Prostate gland (tissue), 2 donors: Measurements from ENCODE around the gene TMEM40.

ENCODE experiments used
- POLR2A ChIP-seq: fragments of 450-650 bp; IDR thresholded peaks from one replicate; pipeline ENCODE4 v1.6.1; 2016; ENCODE audit warnings: antibody characterized with exemption, mild to moderate bottlenecking
- POLR2AphosphoS5 ChIP-seq: sonication (generic); formaldehyde crosslinking; IDR thresholded peaks from one replicate; pipeline ENCODE4 v1.6.1; 2017; ENCODE audit warnings: antibody characterized with exemption
- TF ChIP-seq, protein P1 (sequence below), 4 experiments: fragments of 200-600 bp in 2 of 4; fragments of 450-650 bp in 2 of 4; sonication (generic) in 2 of 4; IDR thresholded peaks; 1 replicate in 3 of 4; 2 replicates in 1 of 4; pipeline ENCODE4 v1.5.1; 2016 to 2019; ENCODE audit warnings: antibody characterized with exemption in 4 of 4, mild to moderate bottlenecking in 2 of 4, moderate library complexity in 2 of 4

DNA sequence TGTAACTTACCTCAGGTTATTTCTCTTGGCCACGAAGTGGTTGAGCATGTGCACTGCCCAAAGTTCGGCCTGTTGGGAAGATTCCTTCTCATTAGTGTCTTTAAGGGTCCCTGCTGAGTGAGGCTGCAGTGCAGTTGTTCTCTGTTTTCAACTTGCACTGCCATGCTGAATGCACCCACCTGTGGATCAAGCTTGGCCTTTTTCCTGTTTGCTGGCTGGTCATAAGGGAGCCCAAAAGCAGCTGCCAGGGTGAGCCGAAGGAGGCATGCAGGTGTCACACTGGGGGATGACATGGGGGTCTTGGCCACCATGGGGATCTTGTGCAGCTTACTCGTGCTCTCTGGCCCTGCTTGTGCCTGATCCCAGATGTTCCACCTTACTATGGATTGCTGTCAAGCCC is 49.0 kb downstream of the TMEM40 start:
- TF ChIP-seq, protein P1, sequence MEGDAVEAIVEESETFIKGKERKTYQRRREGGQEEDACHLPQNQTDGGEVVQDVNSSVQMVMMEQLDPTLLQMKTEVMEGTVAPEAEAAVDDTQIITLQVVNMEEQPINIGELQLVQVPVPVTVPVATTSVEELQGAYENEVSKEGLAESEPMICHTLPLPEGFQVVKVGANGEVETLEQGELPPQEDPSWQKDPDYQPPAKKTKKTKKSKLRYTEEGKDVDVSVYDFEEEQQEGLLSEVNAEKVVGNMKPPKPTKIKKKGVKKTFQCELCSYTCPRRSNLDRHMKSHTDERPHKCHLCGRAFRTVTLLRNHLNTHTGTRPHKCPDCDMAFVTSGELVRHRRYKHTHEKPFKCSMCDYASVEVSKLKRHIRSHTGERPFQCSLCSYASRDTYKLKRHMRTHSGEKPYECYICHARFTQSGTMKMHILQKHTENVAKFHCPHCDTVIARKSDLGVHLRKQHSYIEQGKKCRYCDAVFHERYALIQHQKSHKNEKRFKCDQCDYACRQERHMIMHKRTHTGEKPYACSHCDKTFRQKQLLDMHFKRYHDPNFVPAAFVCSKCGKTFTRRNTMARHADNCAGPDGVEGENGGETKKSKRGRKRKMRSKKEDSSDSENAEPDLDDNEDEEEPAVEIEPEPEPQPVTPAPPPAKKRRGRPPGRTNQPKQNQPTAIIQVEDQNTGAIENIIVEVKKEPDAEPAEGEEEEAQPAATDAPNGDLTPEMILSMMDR (IDR thresholded peaks at IDR 0.05): no peak
- no peak for TF ChIP-seq POLR2A
- TF ChIP-seq POLR2AphosphoS5: no peak
